Adipocyte (in vitro differentiated cells): ENCODE measurements around the gene RNLS.
"Not testable (repeated sequence)": the region's sequence is repeated elsewhere in the genome, so short reads cannot be mapped to it uniquely, and the experiment has no call there.

Experiments used
- DNase-seq: peaks from one replicate; pipeline ENCODE4 v3.0.0-alpha.2; 2015; ENCODE audit warnings: low read depth
- H3K27me3 ChIP-seq: replicated peaks from 2 replicates; pipeline ENCODE4 v1.7.0; 2013; ENCODE audit warnings: mild to moderate bottlenecking, low read length, moderate library complexity; ENCODE audit not compliant: control insufficient read depth, insufficient read depth
- H3K36me3 ChIP-seq: 2 replicates; pipeline ENCODE4 v1.7.0; 2013; ENCODE audit warnings: low read length, mild to moderate bottlenecking, moderate library complexity; ENCODE audit not compliant: control insufficient read depth, insufficient read depth, severe bottlenecking
- H3K4me1 ChIP-seq: 2 replicates; pipeline ENCODE4 v1.7.0; 2013; ENCODE audit warnings: mild to moderate bottlenecking, low read length, moderate library complexity; ENCODE audit not compliant: control insufficient read depth, insufficient read depth
- H3K4me3 ChIP-seq: 2 replicates; pipeline ENCODE4 v1.7.0; 2013; ENCODE audit warnings: mild to moderate bottlenecking, low read length, moderate library complexity
- H3K9ac ChIP-seq: 2 replicates; pipeline ENCODE4 v1.7.0; 2013; ENCODE audit warnings: mild to moderate bottlenecking, low read length, moderate library complexity
- H3K9me3 ChIP-seq: 2 replicates; pipeline ENCODE4 v1.7.0; 2013; ENCODE audit warnings: mild to moderate bottlenecking, low read length, moderate library complexity; ENCODE audit not compliant: control insufficient read depth

Gene RNLS

DNA sequence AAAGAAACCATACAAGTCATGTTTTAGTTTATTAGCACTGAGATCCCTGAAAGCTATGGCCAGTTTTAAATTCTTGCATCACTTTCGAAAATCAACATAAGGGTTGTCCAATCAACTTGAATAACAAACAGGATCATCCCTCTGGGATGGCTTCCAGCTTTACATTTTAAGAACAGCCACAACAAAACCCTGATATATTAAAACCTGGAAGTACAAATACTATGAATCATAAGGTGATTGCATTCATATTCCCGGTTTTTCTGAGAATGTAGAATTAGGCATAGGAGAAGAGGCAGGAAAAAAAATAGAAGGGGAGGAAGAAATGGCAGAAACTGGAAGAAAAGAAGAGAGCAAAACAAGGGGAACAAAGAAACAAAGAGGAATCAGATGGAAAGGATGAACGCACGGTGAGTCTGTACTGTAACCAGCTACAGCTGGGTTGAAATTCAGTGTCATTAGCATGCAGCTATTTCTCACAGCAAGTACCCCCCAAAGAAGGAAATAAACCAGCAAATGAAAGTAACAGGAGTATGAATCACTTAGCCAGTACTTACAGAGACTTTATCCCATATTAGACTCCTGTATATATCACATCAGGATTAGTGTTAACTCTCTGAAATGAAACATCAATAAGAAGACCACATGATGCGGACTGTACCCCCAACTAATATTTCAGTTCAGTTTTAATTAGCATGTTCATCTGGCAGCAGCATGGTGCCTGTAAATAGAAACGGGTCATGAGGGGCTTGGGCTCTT is 301.3 kb downstream of the RNLS start:
- Histone ChIP-seq H3K9ac (peak overlapping the region; percentile 42), H3K4me1 (peaks cover 23% of the 10 kb centered on the region), H3K9me3 (no peaks in the 10 kb centered on the region), H3K36me3 (no peaks in the 10 kb centered on the region), H3K4me3 (peak overlapping the region; percentile 52), H3K27me3 (no peaks in the 10 kb centered on the region)
- DNase-seq, result peak; percentile 70

DNA sequence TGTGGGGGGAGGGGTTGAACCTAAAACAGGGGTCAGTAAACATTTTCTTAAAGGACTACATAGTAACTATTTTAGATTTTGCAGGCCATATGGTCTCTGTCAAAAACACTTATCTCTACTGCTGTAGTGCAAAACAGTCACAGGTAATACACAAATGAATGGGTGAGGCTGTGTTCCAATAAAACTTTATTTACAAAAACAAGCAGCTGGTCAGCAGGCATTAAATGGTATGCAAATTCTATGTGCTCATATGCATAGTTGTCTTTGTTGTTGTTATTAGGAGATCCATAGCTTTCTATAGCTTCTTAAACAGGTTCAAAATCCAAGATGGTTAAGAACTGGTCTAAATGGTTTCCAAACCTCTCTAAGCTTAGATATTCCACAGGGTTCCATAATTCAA is 302.6 kb downstream of the RNLS start:
- H3K27me3 ChIP-seq, result no peaks in the 10 kb centered on the region
- no peak overlapping the region for H3K4me3 ChIP-seq
- no peaks in the 10 kb centered on the region for H3K9me3 ChIP-seq
- H3K36me3 ChIP-seq, result no peaks in the 10 kb centered on the region
- no peak for DNase-seq
- no peak overlapping the region for H3K9ac ChIP-seq
- H3K4me1 ChIP-seq, result peaks cover 25% of the 10 kb centered on the region

DNA sequence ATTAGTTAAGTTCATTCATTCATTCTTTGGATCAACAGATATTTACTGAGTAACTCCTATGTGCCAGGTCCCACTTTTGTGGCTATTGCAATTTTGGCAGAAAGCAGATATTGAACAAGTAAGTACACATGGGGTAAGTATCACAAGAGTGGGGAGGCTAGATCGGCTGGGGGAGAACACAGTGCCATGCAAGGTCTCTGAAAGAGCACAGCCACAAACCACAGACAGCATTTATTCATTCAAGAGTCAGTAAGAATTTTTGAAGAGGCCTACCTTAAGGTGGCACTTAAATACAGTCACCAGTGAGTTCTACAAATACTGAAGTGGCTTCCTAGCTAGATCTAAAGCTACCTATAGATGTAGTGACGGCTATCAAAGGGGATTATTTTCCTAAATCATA is 304.2 kb downstream of the RNLS start:
- Histone ChIP-seq H3K9ac (no peak overlapping the region), H3K27me3 (no peaks in the 10 kb centered on the region), H3K4me1 (peaks cover 31% of the 10 kb centered on the region), H3K4me3 (no peak overlapping the region), H3K36me3 (no peaks in the 10 kb centered on the region), H3K9me3 (no peaks in the 10 kb centered on the region)
- DNase-seq, result no peak

DNA sequence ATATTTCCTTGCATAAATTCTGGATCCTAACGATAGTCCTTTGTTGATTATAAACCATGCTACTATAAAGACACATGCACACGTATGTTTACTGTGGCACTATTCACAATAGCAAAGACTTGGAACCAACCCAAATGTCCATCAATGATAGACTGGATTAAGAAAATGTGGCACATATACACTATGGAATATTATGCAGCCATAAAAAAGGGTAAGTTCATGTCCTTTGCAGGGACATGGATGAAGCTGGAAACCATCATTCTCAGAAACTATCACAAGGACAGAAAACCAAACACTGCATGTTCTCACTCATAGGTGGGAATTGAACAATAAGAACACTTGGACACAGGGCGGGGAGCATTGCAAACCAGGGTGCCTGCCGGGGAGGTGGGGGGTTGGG is 306.2 kb downstream of the RNLS start:
- H3K27me3 ChIP-seq, DNase-seq, H3K9ac ChIP-seq, H3K4me3 ChIP-seq, H3K36me3 ChIP-seq, H3K9me3 ChIP-seq: not testable (repeated sequence)
- H3K4me1 ChIP-seq, result peaks cover 24% of the 10 kb centered on the region

DNA sequence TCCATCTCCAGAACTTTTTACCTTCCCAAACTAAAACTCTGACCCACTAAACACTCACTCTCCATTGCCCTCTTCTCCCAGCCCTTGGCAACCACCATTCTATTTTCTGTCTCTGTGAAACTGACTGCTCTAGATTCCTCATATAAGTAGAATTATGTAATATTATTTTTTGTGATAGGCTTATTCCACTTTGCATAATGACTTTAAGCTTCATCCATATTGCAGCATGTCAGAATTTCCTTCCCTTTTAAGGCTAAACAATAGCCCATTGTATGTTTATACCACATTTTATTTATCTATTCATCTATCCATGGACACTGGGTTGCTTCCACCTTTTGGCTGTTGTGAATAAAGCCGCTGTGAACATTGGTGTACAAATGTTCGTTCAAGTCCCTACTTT is 308.8 kb downstream of the RNLS start:
- DNase-seq, result no peak
- no peaks in the 10 kb centered on the region for H3K27me3 ChIP-seq
- no peaks in the 10 kb centered on the region for H3K36me3 ChIP-seq
- no peak overlapping the region for H3K9ac ChIP-seq
- peaks cover 30% of the 10 kb centered on the region for H3K4me1 ChIP-seq
- no peak overlapping the region for H3K4me3 ChIP-seq
- H3K9me3 ChIP-seq, result no peaks in the 10 kb centered on the region

- no peaks in the 10 kb centered on the region for H3K36me3 ChIP-seq
- no peaks in the 10 kb centered on the region for H3K9me3 ChIP-seq
- no peaks in the 10 kb centered on the region for H3K27me3 ChIP-seq
- peaks cover 30% of the 10 kb centered on the region for H3K4me1 ChIP-seq
- no peak overlapping the region for H3K9ac ChIP-seq
- DNase-seq, result no peak
- no peak overlapping the region for H3K4me3 ChIP-seq
These were observed 309.6 kb downstream of the RNLS start for GRCh38 chr10:88273567-88273966.

DNA sequence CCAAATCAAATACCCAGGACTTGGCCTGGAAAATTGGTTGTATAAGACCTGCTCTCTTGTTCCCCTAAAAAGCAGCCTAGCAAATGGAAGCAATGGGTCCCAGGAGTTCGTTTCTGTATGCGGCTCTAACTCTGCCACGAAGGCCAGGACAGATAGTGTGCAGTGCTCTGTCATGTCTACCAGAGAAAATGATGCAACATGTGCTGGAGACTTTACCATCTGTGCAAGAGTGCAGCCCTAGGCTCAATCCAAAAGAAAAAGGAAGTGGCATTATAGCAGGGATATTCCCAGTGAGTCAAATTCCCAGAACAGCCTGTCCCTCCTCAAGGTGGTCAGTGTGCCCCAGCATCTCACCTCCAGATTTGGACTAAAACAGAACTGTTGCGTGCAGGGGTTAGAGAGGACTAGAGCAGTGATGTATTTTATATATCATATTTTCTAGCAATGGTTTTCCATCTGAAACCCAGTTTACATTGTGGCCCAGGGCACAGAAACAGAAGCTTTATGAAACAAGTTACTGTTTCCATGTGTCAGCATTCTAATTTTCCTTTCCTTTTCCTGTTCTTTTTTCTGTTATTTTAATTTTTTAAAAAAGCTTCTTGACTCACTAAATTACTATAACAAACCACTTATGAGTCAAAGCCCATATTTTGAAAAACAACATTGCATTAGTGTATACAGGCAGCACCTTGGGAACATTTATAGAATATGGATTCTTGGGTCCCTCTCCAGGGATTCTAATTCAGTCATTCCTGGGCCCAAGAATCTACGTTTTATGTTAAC is 311.2 kb downstream of the RNLS start:
- no peaks in the 10 kb centered on the region for H3K9me3 ChIP-seq
- DNase-seq, result peak; percentile 54
- H3K36me3 ChIP-seq, result no peaks in the 10 kb centered on the region
- no peak overlapping the region for H3K9ac ChIP-seq
- peaks cover 26% of the 10 kb centered on the region for H3K4me1 ChIP-seq
- no peak overlapping the region for H3K4me3 ChIP-seq
- no peaks in the 10 kb centered on the region for H3K27me3 ChIP-seq

- no peak overlapping the region for H3K9ac ChIP-seq
- no peaks in the 10 kb centered on the region for H3K27me3 ChIP-seq
- DNase-seq, result peak; percentile 74
- H3K36me3 ChIP-seq, result no peaks in the 10 kb centered on the region
- H3K9me3 ChIP-seq, result no peaks in the 10 kb centered on the region
- no peak overlapping the region for H3K4me3 ChIP-seq
- H3K4me1 ChIP-seq, result peaks cover 35% of the 10 kb centered on the region
These were observed 312.0 kb downstream of the RNLS start for GRCh38 chr10:88270871-88271713.

DNA sequence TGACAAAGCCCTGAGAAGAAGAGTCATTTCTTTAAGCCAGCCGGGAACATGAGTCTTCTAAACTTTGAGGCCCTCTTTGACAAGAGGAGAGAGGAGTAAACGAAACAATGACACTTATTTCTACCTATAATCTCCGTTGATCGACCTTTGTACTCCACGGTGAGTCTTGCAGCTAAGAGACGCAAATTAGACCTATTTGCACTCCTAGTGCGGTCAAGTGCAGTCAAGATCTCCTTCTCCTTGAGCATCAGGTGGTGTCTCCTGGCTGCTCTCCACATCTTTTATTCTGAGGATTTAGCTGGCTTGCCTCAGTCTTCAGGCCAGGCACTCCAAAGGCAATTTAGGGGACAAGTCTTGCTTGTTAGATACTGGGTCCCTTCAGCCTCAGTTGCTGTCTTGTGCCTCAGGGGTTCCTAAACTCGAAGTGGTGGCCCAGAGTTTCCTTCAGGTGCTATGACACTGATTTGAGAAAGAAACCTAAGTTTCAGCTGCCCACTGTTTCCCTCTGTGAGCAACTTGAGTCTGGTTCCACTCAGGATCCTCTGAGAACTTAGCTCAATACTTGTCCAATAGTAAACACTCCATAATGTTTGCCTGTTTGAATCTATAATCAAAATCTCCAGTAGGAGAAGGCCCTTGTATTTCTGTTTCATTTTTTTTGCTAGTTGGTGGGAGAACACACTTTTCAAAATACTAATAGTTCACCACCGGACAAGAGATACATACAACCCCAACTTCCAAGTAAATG is 312.9 kb downstream of the RNLS start:
- no peaks in the 10 kb centered on the region for H3K27me3 ChIP-seq
- no peaks in the 10 kb centered on the region for H3K36me3 ChIP-seq
- H3K4me3 ChIP-seq, result no peak overlapping the region
- no peak for DNase-seq
- H3K9me3 ChIP-seq, result no peaks in the 10 kb centered on the region
- peaks cover 35% of the 10 kb centered on the region for H3K4me1 ChIP-seq
- no peak overlapping the region for H3K9ac ChIP-seq

- H3K4me3 ChIP-seq, result no peak overlapping the region
- H3K27me3 ChIP-seq, result no peaks in the 10 kb centered on the region
- H3K9ac ChIP-seq, result no peak overlapping the region
- peaks cover 12% of the 10 kb centered on the region for H3K4me1 ChIP-seq
- DNase-seq, result no peak
- no peaks in the 10 kb centered on the region for H3K36me3 ChIP-seq
- H3K9me3 ChIP-seq, result no peaks in the 10 kb centered on the region
These were observed 320.4 kb downstream of the RNLS start for GRCh38 chr10:88262591-88263234.
